ENCODE data around the gene ATP13A3.

Gene ATP13A3

DNA sequence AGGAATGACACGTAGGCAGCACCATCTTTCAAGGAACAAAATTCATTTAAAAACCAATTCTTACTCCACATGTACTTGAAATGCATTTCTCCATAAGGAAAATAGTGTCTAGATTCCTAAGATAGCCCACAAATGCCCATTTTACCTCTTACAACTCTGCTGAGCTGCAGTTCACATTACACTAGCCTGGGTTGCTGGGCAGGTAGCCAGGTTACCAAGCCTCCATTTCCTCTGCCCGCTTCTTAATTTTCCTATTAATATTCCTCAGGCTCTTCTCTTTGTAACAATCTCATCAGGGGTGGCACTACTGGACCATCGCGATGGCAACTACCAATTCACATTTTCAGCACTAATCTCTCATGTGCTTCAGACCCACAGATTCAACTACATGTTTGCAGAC, 10.8 kb downstream of the ATP13A3 start:
- DNase-seq (ENCODE audit: low read depth, low spot score): no peak
- no peaks in the 10 kb centered on the region for H3K27me3 ChIP-seq (ENCODE audit: control insufficient read depth, insufficient read depth, low read length)
- no peak overlapping the region for H3K4me3 ChIP-seq (ENCODE audit: low read length)
- H3K27ac ChIP-seq (ENCODE audit: low read length): no peak overlapping the region
- no CpG with 5 or more reads among the region's 4 CpGs for WGBS (ENCODE audit: insufficient coverage, insufficient read length)
- H3K4me1 ChIP-seq (ENCODE audit: control insufficient read depth, insufficient read depth, low read length): 0 out of 2 replicates have a peak, but pooled peaks cover 2% of the 10 kb centered on the region
- H3K36me3 ChIP-seq (ENCODE audit: control insufficient read depth, insufficient read depth, low read length): 0 out of 2 replicates have a peak, but pooled peaks cover 2% of the 10 kb centered on the region
- no peaks in the 10 kb centered on the region for H3K9me3 ChIP-seq (ENCODE audit: control insufficient read depth, insufficient read depth, low read length)

DNA sequence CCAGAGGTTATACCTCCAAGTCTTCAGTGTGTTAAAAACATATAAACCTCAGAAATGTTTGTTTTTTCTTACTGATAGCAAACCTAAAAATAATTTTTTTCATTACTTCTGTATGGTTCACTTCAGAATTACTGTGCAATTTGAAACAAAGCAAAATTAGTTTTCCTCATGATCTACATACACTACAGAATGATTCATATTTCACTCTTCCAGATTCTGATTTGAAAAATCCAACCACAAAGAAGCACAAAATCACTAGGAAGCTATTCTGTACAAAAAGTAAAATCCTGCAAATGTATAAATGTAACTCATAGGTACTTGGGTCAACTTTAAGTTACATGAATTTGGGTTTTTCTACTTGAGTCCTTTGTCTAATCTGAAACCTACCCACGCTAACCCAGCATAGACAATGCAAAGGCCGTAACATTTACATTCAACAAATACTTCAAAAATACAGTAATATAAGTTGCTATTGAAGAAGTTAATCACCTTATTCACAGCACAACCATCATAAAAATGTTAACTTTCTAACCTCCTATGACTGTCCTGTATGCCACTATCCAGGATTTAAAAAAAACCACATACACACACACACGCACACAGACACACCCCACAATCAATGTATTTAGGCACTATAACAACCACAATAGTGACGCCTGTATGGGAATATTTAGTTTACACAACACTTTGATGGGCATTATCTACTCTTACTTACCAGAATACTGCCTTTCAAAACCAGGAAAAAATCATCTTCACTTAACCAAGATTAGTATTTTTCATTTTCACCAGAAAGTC, 11.5 kb downstream of the ATP13A3 start:
- Histone ChIP-seq H3K9me3 (ENCODE audit: control insufficient read depth, insufficient read depth, low read length) (no peaks in the 10 kb centered on the region), H3K4me1 (ENCODE audit: control insufficient read depth, insufficient read depth, low read length) (0 out of 2 replicates have a peak, but pooled peaks cover 2% of the 10 kb centered on the region), H3K27ac (ENCODE audit: low read length) (no peak overlapping the region), H3K36me3 (ENCODE audit: control insufficient read depth, insufficient read depth, low read length) (0 out of 2 replicates have a peak, but pooled peaks cover 2% of the 10 kb centered on the region), H3K4me3 (ENCODE audit: low read length) (no peak overlapping the region), H3K27me3 (ENCODE audit: control insufficient read depth, insufficient read depth, low read length) (no peaks in the 10 kb centered on the region)
- DNase-seq (ENCODE audit: low read depth, low spot score): no peak
- WGBS (ENCODE audit: insufficient coverage, insufficient read length): no CpG with 5 or more reads among the region's 4 CpGs

DNA sequence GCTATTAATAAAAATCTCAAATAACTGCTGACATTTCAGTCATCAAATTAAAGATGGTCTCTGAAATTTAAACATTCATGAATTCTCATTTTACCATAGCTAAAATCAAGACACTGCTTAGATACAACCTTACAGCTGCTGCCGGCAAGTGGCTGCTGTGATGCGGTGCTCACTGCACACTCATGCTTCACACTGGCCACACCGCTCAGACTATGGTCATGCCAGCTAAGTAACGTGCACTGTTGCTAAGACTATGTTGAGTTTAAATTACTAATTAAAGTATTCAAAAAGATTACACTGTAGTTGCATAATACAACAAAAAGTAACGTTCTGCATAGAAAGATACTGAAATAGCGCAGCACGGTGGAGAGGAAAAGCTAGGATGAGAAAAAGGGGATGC, 12.1 kb downstream of the ATP13A3 start:
- 0 out of 2 replicates have a peak, but pooled peaks cover 2% of the 10 kb centered on the region for H3K4me1 ChIP-seq (ENCODE audit: control insufficient read depth, insufficient read depth, low read length)

DNA sequence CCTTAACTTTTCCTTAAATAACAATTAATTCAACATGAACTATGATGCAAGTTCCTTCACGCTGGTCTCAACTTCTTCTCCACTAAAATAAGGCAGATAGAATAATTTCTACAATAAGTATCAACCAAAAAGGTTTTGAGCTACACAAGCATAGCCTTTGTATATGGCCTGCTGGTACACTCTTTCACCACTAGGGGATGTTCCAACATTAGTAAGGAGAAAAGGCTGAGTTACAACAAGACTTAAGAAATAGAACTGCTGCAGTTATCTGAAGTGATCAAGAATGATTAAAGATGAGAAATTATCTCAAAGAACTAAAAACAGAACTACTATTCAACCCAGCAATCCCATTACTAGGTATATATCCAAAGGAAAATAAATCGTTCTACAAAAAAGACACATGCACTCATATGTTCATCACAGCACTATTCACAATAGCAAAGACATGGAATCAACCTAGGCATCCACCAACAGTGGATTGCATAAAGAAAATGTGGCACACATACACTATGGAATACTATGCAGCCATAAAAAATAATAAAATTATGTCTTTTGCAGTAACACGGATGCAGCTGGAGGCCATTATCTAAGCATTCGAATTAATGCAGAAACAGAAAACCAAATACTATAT, 14.4 kb downstream of the ATP13A3 start:
- 0 out of 2 replicates have a peak, but pooled peaks cover 2% of the 10 kb centered on the region for H3K4me1 ChIP-seq (ENCODE audit: control insufficient read depth, insufficient read depth, low read length)
- H3K27me3 ChIP-seq (ENCODE audit: control insufficient read depth, insufficient read depth, low read length): no peaks in the 10 kb centered on the region
- no peak for DNase-seq (ENCODE audit: low read depth, low spot score)
- 100% methylated on average over 1 of the region's 4 CpGs for WGBS (ENCODE audit: insufficient coverage, insufficient read length)
- no peak overlapping the region for H3K27ac ChIP-seq (ENCODE audit: low read length)
- H3K4me3 ChIP-seq (ENCODE audit: low read length): no peak overlapping the region
- H3K9me3 ChIP-seq (ENCODE audit: control insufficient read depth, insufficient read depth, low read length): no peaks in the 10 kb centered on the region
- H3K36me3 ChIP-seq (ENCODE audit: control insufficient read depth, insufficient read depth, low read length): no peaks in the 10 kb centered on the region

More for the DNA sequence above, 12.1 kb downstream of the ATP13A3 start:
- H3K27ac ChIP-seq (ENCODE audit: low read length): no peak overlapping the region
- H3K9me3 ChIP-seq (ENCODE audit: control insufficient read depth, insufficient read depth, low read length): no peaks in the 10 kb centered on the region
- no peak overlapping the region for H3K4me3 ChIP-seq (ENCODE audit: low read length)
- WGBS (ENCODE audit: insufficient coverage, insufficient read length): 100% methylated on average over 2 of the region's 7 CpGs
- 0 out of 2 replicates have a peak, but pooled peaks cover 2% of the 10 kb centered on the region for H3K36me3 ChIP-seq (ENCODE audit: control insufficient read depth, insufficient read depth, low read length)
- H3K27me3 ChIP-seq (ENCODE audit: control insufficient read depth, insufficient read depth, low read length): no peaks in the 10 kb centered on the region
- no peak for DNase-seq (ENCODE audit: low read depth, low spot score)

DNA sequence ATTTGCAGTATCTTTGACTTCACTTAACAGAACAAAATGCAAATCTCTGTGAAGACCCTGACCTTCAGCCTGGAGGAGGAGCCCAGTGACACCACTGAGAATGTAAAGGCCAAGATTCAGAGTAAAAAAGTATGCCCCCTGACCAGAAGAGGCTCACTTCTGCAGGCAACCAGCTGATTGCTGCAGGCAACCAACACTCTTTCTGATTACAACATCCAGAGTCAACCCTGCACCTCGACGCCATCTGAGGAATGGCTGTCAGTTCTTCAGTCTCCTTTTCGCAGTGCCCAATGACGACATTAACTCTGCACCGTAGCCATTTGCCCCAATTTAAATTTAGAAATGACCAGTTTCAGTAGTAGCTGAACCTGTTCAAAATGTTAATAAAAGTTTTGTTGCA, 14.9 kb downstream of the ATP13A3 start:
- no peak overlapping the region for H3K4me3 ChIP-seq (ENCODE audit: low read length)
- no peaks in the 10 kb centered on the region for H3K9me3 ChIP-seq (ENCODE audit: control insufficient read depth, insufficient read depth, low read length)
- DNase-seq (ENCODE audit: low read depth, low spot score): no peak
- H3K27me3 ChIP-seq (ENCODE audit: control insufficient read depth, insufficient read depth, low read length): no peaks in the 10 kb centered on the region
- no peaks in the 10 kb centered on the region for H3K36me3 ChIP-seq (ENCODE audit: control insufficient read depth, insufficient read depth, low read length)
- H3K27ac ChIP-seq (ENCODE audit: low read length): no peak overlapping the region
- no CpG with 5 or more reads among the region's 5 CpGs for WGBS (ENCODE audit: insufficient coverage, insufficient read length)
- 0 out of 2 replicates have a peak, but pooled peaks cover 2% of the 10 kb centered on the region for H3K4me1 ChIP-seq (ENCODE audit: control insufficient read depth, insufficient read depth, low read length)

DNA sequence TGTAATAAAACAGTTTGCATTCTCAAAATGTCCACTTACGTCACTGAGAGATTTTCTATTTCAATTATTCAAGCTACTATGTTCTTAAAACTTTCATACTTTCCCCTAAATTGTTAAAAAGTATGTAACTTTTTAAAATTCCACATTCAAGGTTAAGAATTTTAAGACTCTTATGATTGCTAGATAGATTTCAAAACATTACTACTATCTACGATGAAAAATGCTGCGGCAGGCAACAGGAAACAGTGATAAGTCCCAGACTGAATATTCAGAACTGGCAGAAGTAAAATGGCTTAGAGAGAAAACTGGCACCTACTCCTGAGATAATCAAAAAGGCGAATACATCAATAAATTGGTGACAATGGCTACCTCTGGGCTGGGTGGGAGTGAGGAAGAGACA, 16.2 kb downstream of the ATP13A3 start:
- no peak for DNase-seq (ENCODE audit: low read depth, low spot score)
- H3K4me3 ChIP-seq (ENCODE audit: low read length): no peak overlapping the region
- 0 out of 2 replicates have a peak, but pooled peaks cover 2% of the 10 kb centered on the region for H3K4me1 ChIP-seq (ENCODE audit: control insufficient read depth, insufficient read depth, low read length)
- H3K27me3 ChIP-seq (ENCODE audit: control insufficient read depth, insufficient read depth, low read length): no peaks in the 10 kb centered on the region
- H3K27ac ChIP-seq (ENCODE audit: low read length): no peak overlapping the region
- whole genome bisulfite sequencing (ENCODE audit: insufficient coverage, insufficient read length): no CpG with 5 or more reads among the region's 4 CpGs
- H3K9me3 ChIP-seq (ENCODE audit: control insufficient read depth, insufficient read depth, low read length): no peaks in the 10 kb centered on the region
- H3K36me3 ChIP-seq (ENCODE audit: control insufficient read depth, insufficient read depth, low read length): no peaks in the 10 kb centered on the region

DNA sequence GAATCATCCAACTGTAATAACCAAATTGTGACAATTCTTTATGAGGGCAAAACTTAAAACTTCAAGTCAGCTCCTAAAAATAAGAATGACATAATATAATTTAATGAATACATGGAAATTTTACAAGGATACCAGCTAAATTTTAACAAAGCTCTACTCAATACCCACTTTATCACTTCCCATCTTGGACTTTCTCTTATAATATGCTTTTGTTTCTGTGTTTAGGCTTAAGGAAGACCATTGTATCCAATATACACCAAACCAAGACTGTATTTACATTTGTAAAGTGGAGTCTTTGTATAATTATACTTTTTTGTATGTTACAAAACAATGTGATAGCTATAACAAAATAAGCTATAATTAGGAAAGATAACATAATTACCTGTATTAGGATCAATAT, 16.8 kb downstream of the ATP13A3 start:
- Histone ChIP-seq H3K36me3 (ENCODE audit: control insufficient read depth, insufficient read depth, low read length) (no peaks in the 10 kb centered on the region), H3K27me3 (ENCODE audit: control insufficient read depth, insufficient read depth, low read length) (no peaks in the 10 kb centered on the region), H3K4me1 (ENCODE audit: control insufficient read depth, insufficient read depth, low read length) (0 out of 2 replicates have a peak, but pooled peaks cover 2% of the 10 kb centered on the region), H3K9me3 (ENCODE audit: control insufficient read depth, insufficient read depth, low read length) (no peaks in the 10 kb centered on the region), H3K27ac (ENCODE audit: low read length) (no peak overlapping the region), H3K4me3 (ENCODE audit: low read length) (no peak overlapping the region)
- no peak for DNase-seq (ENCODE audit: low read depth, low spot score)

DNA sequence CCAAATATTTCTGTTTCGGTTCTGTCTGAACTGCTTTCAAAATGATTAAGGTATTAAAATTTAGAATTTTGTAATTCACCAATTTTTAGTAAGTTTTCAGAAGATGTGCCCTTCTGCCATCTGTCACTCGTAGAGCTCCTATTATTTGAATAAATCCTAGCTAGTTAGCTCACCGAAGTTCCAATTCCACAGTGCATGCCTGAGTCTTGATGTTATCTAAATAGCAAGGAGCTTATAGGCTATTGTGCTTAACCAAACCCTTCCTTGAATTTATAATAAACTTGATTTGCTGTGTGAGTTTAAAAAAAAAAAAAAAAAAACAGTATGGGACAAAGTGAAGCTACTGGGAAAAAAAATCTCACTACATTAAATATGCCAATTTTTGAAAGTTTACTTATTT, 18.7 kb downstream of the ATP13A3 start:
- Histone ChIP-seq H3K4me3 (ENCODE audit: low read length) (no peak overlapping the region), H3K36me3 (ENCODE audit: control insufficient read depth, insufficient read depth, low read length) (no peaks in the 10 kb centered on the region), H3K27me3 (ENCODE audit: control insufficient read depth, insufficient read depth, low read length) (no peaks in the 10 kb centered on the region), H3K27ac (ENCODE audit: low read length) (no peak overlapping the region), H3K9me3 (ENCODE audit: control insufficient read depth, insufficient read depth, low read length) (no peaks in the 10 kb centered on the region), H3K4me1 (ENCODE audit: control insufficient read depth, insufficient read depth, low read length) (no peaks in the 10 kb centered on the region)
- WGBS (ENCODE audit: insufficient coverage, insufficient read length): no CpG with 5 or more reads among the region's 3 CpGs
- DNase-seq (ENCODE audit: low read depth, low spot score): no peak

DNA sequence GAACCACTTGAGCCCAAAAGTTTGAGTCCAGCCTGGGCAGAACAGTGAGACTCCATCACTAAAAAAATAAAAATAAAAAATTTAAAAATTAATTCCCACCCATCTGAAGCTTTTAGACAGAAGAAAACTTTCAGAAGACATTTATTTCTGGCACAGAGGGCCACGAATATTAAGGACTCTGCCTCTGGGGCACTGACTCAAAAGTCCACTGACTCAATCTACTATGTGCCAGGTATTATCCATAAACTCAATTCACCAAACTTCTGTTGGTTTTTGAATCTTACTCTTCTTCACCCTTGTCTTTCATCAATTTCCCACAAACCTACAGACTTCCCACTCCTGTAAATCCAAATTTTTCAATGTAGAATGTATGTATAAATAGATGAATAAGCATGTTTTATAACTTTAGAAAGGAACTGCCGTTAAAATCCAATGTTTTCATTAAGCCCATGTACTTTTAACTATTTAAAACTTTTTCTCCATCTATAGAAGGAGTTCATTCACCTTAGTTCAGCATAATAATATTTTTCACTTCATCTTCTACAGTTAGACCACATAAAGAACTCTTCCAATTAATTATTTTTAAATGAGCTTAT, 19.9 kb downstream of the ATP13A3 start:
- Histone ChIP-seq H3K36me3 (ENCODE audit: control insufficient read depth, insufficient read depth, low read length) (no peaks in the 10 kb centered on the region), H3K27ac (ENCODE audit: low read length) (no peak overlapping the region), H3K4me1 (ENCODE audit: control insufficient read depth, insufficient read depth, low read length) (no peaks in the 10 kb centered on the region), H3K27me3 (ENCODE audit: control insufficient read depth, insufficient read depth, low read length) (no peaks in the 10 kb centered on the region), H3K9me3 (ENCODE audit: control insufficient read depth, insufficient read depth, low read length) (no peaks in the 10 kb centered on the region), H3K4me3 (ENCODE audit: low read length) (no peak overlapping the region)
- DNase-seq (ENCODE audit: low read depth, low spot score): no peak
- WGBS (ENCODE audit: insufficient coverage, insufficient read length): no CpG with 5 or more reads among the region's 2 CpGs

DNA sequence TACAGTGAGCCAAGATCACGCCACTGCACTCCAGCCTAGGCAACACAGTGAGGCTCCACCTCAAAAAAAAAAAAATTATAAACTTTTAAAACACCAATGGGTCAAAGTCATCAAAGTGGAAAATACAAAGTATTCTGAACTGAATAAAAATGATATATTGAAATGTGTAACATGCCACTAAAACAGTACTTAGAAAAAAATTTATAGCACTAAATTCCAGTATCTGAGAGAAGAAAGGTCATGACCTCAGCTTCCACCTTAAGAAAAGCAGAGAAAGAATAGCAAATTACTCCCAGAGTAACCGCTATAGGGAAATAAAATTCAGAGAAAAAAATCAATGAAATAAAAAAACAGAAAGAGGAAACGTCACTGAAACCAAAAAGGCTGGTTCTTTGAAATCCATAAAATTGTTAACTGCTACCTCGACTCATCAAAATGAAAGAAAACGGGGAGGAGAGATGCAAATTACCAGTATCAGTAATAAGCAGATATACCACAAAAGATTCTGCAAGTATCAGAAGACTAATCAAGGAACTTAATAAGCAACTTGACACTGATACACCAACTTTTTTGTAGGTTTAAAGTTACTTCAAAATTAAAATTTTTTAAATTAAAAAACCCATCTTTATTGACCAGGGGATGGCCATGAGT, 20.8 kb downstream of the ATP13A3 start:
- no peak for DNase-seq (ENCODE audit: low read depth, low spot score)
- Histone ChIP-seq H3K4me3 (ENCODE audit: low read length) (no peak overlapping the region), H3K9me3 (ENCODE audit: control insufficient read depth, insufficient read depth, low read length) (no peaks in the 10 kb centered on the region), H3K27ac (ENCODE audit: low read length) (no peak overlapping the region), H3K4me1 (ENCODE audit: control insufficient read depth, insufficient read depth, low read length) (no peaks in the 10 kb centered on the region), H3K27me3 (ENCODE audit: control insufficient read depth, insufficient read depth, low read length) (no peaks in the 10 kb centered on the region), H3K36me3 (ENCODE audit: control insufficient read depth, insufficient read depth, low read length) (no peaks in the 10 kb centered on the region)
- WGBS (ENCODE audit: insufficient coverage, insufficient read length): no CpG with 5 or more reads among the region's 5 CpGs
